H1 (cell line): ENCODE data around the gene NKTR. TPM values are rescaled to one million over a fixed set of nuclear protein-coding genes. Genes with fewer than 3 reads are reported as not detected.

ENCODE experiments used
- CTCF ChIA-PET: fragments of 300-600 bp; sonication (Branson Sonifier 250); formaldehyde crosslinking; loops from one replicate; lab custom pipeline; 2021; ENCODE audit not compliant: partially characterized antibody; lab: Charles Lee
- POLR2A ChIA-PET: fragments of 300-600 bp; sonication (Branson Sonifier 250); formaldehyde crosslinking; loops from one replicate; lab custom pipeline; 2021; ENCODE audit warnings: inconsistent platforms; ENCODE audit not compliant: partially characterized antibody; lab: Charles Lee
- DNase-seq, 2 experiments: peaks; one replicate each; pipeline versions ENCODE4 v3.0.0 to v3.0.0-alpha.2; 2010 to 2022; ENCODE audit warnings: low spot score in 2 of 2, low read depth in 1 of 2, mixed read lengths in 1 of 2
- FAIRE-seq: peaks from 2 replicates; lab custom pipeline; 2011; peaks lifted over from hg19 to GRCh38; lab: Jason Lieb, UNC
- H2AFZ ChIP-seq: 2 replicates; pipeline ENCODE4 v1.8.1; 2012; ENCODE audit warnings: low read length, inconsistent platforms
- H2AK5ac ChIP-seq: 2 replicates; pipeline ENCODE4 v1.6.1; 2013; ENCODE audit warnings: low read depth, low read length
- H2BK120ac ChIP-seq: replicated peaks from 2 replicates; pipeline ENCODE3; 2013; ENCODE audit warnings: low read depth, low read length, inconsistent platforms
- H2BK12ac ChIP-seq: 2 replicates; pipeline ENCODE4 v1.6.1; 2013; ENCODE audit warnings: low read depth, low read length
- H2BK15ac ChIP-seq: 2 replicates; pipeline ENCODE4 v1.6.1; 2013; ENCODE audit warnings: low read length
- H2BK20ac ChIP-seq: 2 replicates; pipeline ENCODE4 v1.6.1; 2013; ENCODE audit warnings: low read length
- H2BK5ac ChIP-seq: 2 replicates; pipeline ENCODE4 v1.6.1; 2013; ENCODE audit warnings: low read depth, low read length
- H3K14ac ChIP-seq: 2 replicates; pipeline ENCODE4 v1.6.1; 2013; ENCODE audit warnings: inconsistent platforms; ENCODE audit not compliant: insufficient read length
- H3K18ac ChIP-seq: 2 replicates; pipeline ENCODE4 v1.6.1; 2013; ENCODE audit warnings: low read length; ENCODE audit errors: extremely low read depth
- H3K23ac ChIP-seq: 2 replicates; pipeline ENCODE4 v1.6.1; 2013; ENCODE audit warnings: inconsistent platforms; ENCODE audit not compliant: insufficient read length
- H3K23me2 ChIP-seq: 2 replicates; pipeline ENCODE4 v1.6.1; 2013; ENCODE audit warnings: low read depth, low read length
- H3K27ac ChIP-seq: 2 replicates; pipeline ENCODE4 v1.6.1; 2011; ENCODE audit warnings: low read depth, low read length, inconsistent platforms
- H3K27me3 ChIP-seq, 4 experiments: replicated peaks in 1 of 4; 1 replicate in 1 of 4; 2 replicates in 3 of 4; pipeline versions ENCODE4 v1.6.1 to v1.8.1; 2011 to 2013; ENCODE audit warnings: low read length in 3 of 4, mild to moderate bottlenecking in 3 of 4, inconsistent platforms in 2 of 4, mixed read lengths in 2 of 4, moderate library complexity in 1 of 4; ENCODE audit not compliant: control insufficient read depth in 3 of 4, insufficient read depth in 3 of 4; ENCODE audit errors: extremely low read depth in 1 of 4
- H3K36me3 ChIP-seq, 4 experiments: 2 replicates each; pipeline versions ENCODE4 v1.6.1 to v1.8.1; 2011 to 2013; ENCODE audit warnings: mild to moderate bottlenecking in 4 of 4, low read length in 3 of 4, moderate library complexity in 2 of 4, control low read depth in 1 of 4, inconsistent platforms in 1 of 4; ENCODE audit not compliant: insufficient read depth in 4 of 4, control insufficient read depth in 2 of 4
- H3K4ac ChIP-seq: replicated peaks from 2 replicates; pipeline ENCODE3; 2013; ENCODE audit warnings: low read length, low read depth, mixed read lengths, inconsistent platforms; ENCODE audit not compliant: insufficient read length
- H3K4me1 ChIP-seq, 4 experiments: replicated peaks in 1 of 4; 1 replicate in 1 of 4; 2 replicates in 3 of 4; pipeline versions ENCODE4 v1.6.1 to v1.8.1; 2011 to 2013; ENCODE audit warnings: low read length in 3 of 4, inconsistent platforms in 2 of 4, mixed read lengths in 1 of 4; ENCODE audit not compliant: insufficient read depth in 4 of 4, control insufficient read depth in 3 of 4
- H3K4me2 ChIP-seq, 2 experiments: 2 replicates each; pipeline versions ENCODE4 v1.6.1 to v1.8.1; 2011 to 2013; ENCODE audit warnings: low read depth in 2 of 2, low read length in 2 of 2, control low read depth in 1 of 2, inconsistent platforms in 1 of 2, mild to moderate bottlenecking in 1 of 2; ENCODE audit not compliant: insufficient read depth in 1 of 2
- H3K4me3 ChIP-seq, 4 experiments: fragments of 200-600, 300-600 bp in 1 of 4; sonication (generic), shearing (Covaris generic), sonication (Bioruptor Twin) in 1 of 4; 2 replicates each; pipeline versions ENCODE4 v1.5.1 to v1.8.1; 2011 to 2016; ENCODE audit warnings: low read length in 4 of 4, low read depth in 3 of 4, control low read depth in 2 of 4, inconsistent platforms in 2 of 4, mild to moderate bottlenecking in 2 of 4, mixed read lengths in 1 of 4, moderate library complexity in 1 of 4; ENCODE audit not compliant: insufficient read depth in 2 of 4; ENCODE audit errors: extremely low read depth in 1 of 4
- H3K56ac ChIP-seq: replicated peaks from 2 replicates; pipeline ENCODE3; 2013; ENCODE audit warnings: low read depth, mild to moderate bottlenecking, mixed read lengths, low read length, inconsistent platforms; ENCODE audit not compliant: insufficient read length
- H3K79me1 ChIP-seq: 2 replicates; pipeline ENCODE4 v1.6.1; 2013; ENCODE audit warnings: low read depth, low read length, control low read depth
- H3K79me2 ChIP-seq, 2 experiments: 2 replicates each; pipeline versions ENCODE4 v1.6.1 to v1.8.1; 2012 to 2013; ENCODE audit warnings: low read length in 2 of 2, mild to moderate bottlenecking in 2 of 2, inconsistent platforms in 1 of 2; ENCODE audit not compliant: insufficient read depth in 2 of 2, control insufficient read depth in 1 of 2
- H3K9ac ChIP-seq, 4 experiments: replicated peaks in 1 of 4; 1 replicate in 1 of 4; 2 replicates in 3 of 4; pipeline versions ENCODE4 v1.6.1 to v1.8.1; 2011 to 2013; ENCODE audit warnings: low read depth in 3 of 4, low read length in 3 of 4, control low read depth in 2 of 4, mild to moderate bottlenecking in 2 of 4, moderate library complexity in 2 of 4, inconsistent platforms in 1 of 4; ENCODE audit errors: extremely low read depth in 1 of 4
- H3K9me3 ChIP-seq, 2 experiments: 2 replicates each; pipeline versions ENCODE4 v1.6.1 to v1.8.1; 2012 to 2013; ENCODE audit warnings: mild to moderate bottlenecking in 2 of 2, moderate library complexity in 2 of 2, control low read depth in 1 of 2, inconsistent platforms in 1 of 2, low read depth in 1 of 2, low read length in 1 of 2, mixed read lengths in 1 of 2; ENCODE audit not compliant: insufficient read depth in 2 of 2
- H4K20me1 ChIP-seq, 2 experiments: replicated peaks in 1 of 2; 2 replicates each; pipeline versions ENCODE3 to v1.8.1; 2011 to 2013; ENCODE audit warnings: inconsistent platforms in 2 of 2, low read length in 2 of 2, mild to moderate bottlenecking in 1 of 2; ENCODE audit not compliant: insufficient read depth in 2 of 2, control insufficient read depth in 1 of 2
- H4K5ac ChIP-seq: 2 replicates; pipeline ENCODE4 v1.6.1; 2013; ENCODE audit warnings: low read length, low read depth, mixed read lengths, inconsistent platforms; ENCODE audit not compliant: insufficient read length
- H4K8ac ChIP-seq: 2 replicates; pipeline ENCODE4 v1.8.0; 2013; ENCODE audit warnings: mild to moderate bottlenecking, moderate library complexity, low read length, inconsistent platforms; ENCODE audit not compliant: insufficient read depth; ENCODE audit errors: extremely low read depth
- H4K91ac ChIP-seq: replicated peaks from 2 replicates; pipeline ENCODE3; 2013; ENCODE audit warnings: low read length, mixed read lengths, inconsistent platforms; ENCODE audit not compliant: insufficient read length
- EGR1 ChIP-seq: IDR thresholded peaks from 2 replicates; pipeline ENCODE4 v1.6.1; 2011; ENCODE audit warnings: low read depth, low read length, borderline replicate concordance
- whole genome bisulfite sequencing, 2 experiments: shearing (Covaris generic) in 1 of 2; methylation state at CpG; one replicate each; pipeline versions ENCODE4 v1.1.6 to v1.1.7; 2013 to 2015; ENCODE audit warnings: low lambda C conversion rate in 2 of 2, mixed read lengths in 2 of 2, inconsistent platforms in 1 of 2, low coverage in 1 of 2, missing lambda C conversion rate in 1 of 2; ENCODE audit not compliant: insufficient replicate concordance in 2 of 2, insufficient coverage in 1 of 2, insufficient read length in 1 of 2; ENCODE audit errors: extremely low coverage in 1 of 2, missing lambda C conversion rate in 1 of 2; 5-methylcytosine and 5-hydroxymethylcytosine counted together
- polyA plus RNA-seq, 7 experiments: library from polyadenylated mRNA; depleted of rRNA in 3 of 7; stranded (reverse) in 5 of 7; unstranded in 2 of 7; fragments of >200 nt in 5 of 7; fragments of 200-250 nt in 2 of 7; gene quantifications; 1 replicate in 5 of 7; 2 replicates in 1 of 7; 4 replicates in 1 of 7; pipeline versions ENCODE4 v1.2.1 to v1.2.3, GENCODE V29; 2011 to 2013; ENCODE audit warnings: missing spikeins in 2 of 7, mixed read lengths in 2 of 7
- total RNA-seq: library from RNA; stranded (reverse); fragmentation: NEBNext Ultra II Directional; extraction: Animal tissue kit (Norgen Biotek cat#: 25700); gene quantifications from 2 replicates; pipeline ENCODE4 v1.2.1, GENCODE V29; 2021
- TF ChIP-seq, protein P1 (sequence below): IDR thresholded peaks from 2 replicates; pipeline ENCODE4 v1.6.1; 2012; ENCODE audit warnings: inconsistent platforms

The NKTR gene
- total and polyA plus RNA-seq, 2 of the 8 experiments (the other 6 are each of a cell fraction or from before 2014, with no cell fraction given), result 24.1 to 62.2 TPM

DNA sequence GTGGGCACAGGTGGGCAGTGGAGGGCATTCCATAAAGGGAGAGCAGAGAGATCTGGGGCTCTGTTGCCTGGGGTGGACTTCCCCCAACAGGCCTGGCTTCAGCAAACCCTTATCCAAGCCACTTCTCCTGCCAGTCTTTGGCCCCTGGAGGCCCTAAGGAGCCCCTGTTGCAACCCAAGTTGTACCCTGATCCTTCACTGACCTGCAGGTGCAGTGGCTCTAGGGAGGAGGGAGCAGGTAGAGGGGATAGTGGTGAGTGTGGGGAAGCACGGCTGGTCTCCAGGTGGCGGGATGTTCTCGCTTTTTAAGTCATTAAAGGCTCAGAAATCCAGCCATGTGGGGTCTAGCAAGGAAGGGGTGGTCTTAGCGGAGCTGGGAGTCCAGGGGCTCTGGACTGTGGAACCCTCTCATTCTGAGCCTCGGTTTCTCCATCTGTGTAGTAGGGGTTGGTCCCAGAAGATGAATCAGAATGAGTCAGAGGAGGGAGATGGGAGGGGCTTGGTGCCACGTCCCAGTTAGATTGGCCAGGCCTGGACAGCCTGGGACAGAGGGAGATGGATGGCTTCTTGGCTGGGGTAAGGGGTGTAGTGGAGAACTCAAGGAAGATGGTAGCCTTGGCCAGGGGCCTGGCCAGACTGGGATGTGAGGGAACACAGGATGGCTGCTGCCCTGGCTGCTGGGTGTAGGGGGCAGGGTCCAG, 55.6 kb downstream of the NKTR start:
- no peaks in the 10 kb centered on the region for H3K79me2 ChIP-seq
- H2AFZ ChIP-seq, result no peak overlapping the region
- POLR2A ChIA-PET, result interaction anchor here (0.8 to 2.6 kb wide), 4 partner anchors 8 to 110 kb away, joined by 3 to 10 read pairs (median 5); no protein-coding TSS in a partner anchor
- CTCF ChIA-PET, result interaction anchor here (0.8 to 7.0 kb wide), 6 partner anchors 10 to 100 kb away, joined by 4 to 54 read pairs (median 6); no protein-coding TSS in a partner anchor
- no peak overlapping the region for H3K27ac ChIP-seq
- WGBS, 2 experiments, result 92% methylated on average over 6 of the region's 6 CpGs; no CpG with 5 or more reads in 1 of the 2 experiments
- H3K4me1 ChIP-seq, result peaks cover 6 to 35% (median 29%) of the 10 kb centered on the region in 4 experiments
- peaks cover 1 to 2% of the 10 kb centered on the region in 2 experiments for H4K20me1 ChIP-seq
- H3K4me3 ChIP-seq, result no peak overlapping the region
- no peaks in the 10 kb centered on the region for H3K9me3 ChIP-seq
- H3K23me2 ChIP-seq, result peaks cover 3% of the 10 kb centered on the region; the same call in 1 of the 2 replicates
- no peak overlapping the region for H3K9ac ChIP-seq
- 0 out of 2 replicates have a peak, but pooled peaks have one; percentile 35 for TF ChIP-seq EGR1
- TF ChIP-seq, protein P1, sequence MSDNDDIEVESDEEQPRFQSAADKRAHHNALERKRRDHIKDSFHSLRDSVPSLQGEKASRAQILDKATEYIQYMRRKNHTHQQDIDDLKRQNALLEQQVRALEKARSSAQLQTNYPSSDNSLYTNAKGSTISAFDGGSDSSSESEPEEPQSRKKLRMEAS, result no peak
- H3K23ac ChIP-seq, result no peak overlapping the region
- no peak overlapping the region; a peak in 1 of 4 replicates for H3K4me2 ChIP-seq
- DNase-seq (peak in 1 of 2 experiments; percentile 45), FAIRE-seq (no peak)
- H4K91ac ChIP-seq, result no peak overlapping the region
- H3K4ac ChIP-seq, result no peak overlapping the region
- no peaks in the 10 kb centered on the region for H3K27me3 ChIP-seq
- peak overlapping the region; percentile 71 for H3K18ac ChIP-seq
- H2AK5ac ChIP-seq, result peak overlapping the region; percentile 82; the same call in 1 of the 2 replicates
- H3K56ac ChIP-seq, result no peak overlapping the region
- H3K36me3 ChIP-seq, result no peaks in the 10 kb centered on the region; a peak in 1 of 8 replicates
- H4K8ac ChIP-seq, result no peak overlapping the region
- peak overlapping the region; percentile 72; the same call in 1 of the 2 replicates for H2BK20ac ChIP-seq
- no peak overlapping the region for H3K14ac ChIP-seq
- H4K5ac ChIP-seq, result no peak overlapping the region
- H2BK5ac ChIP-seq, result peak overlapping the region; percentile 32; the same call in 1 of the 2 replicates
- H2BK120ac ChIP-seq, result peak overlapping the region; percentile 76
- H2BK15ac ChIP-seq, result peak overlapping the region; percentile 97
- H3K79me1 ChIP-seq, result no peaks in the 10 kb centered on the region
- H2BK12ac ChIP-seq, result peak overlapping the region; percentile 93
